Neutrophil (primary cell): Measurements from ENCODE around the gene ELMO3.
A peak's percentile ranks its signal among the peaks of the same experiment; 100 is the strongest.

Source experiments
- H3K27ac ChIP-seq: fragments of 200-600 bp; sonication (generic); 2 replicates; pipeline ENCODE4 v1.5.1; 2016; ENCODE audit warnings: mild to moderate bottlenecking, moderate library complexity
- H3K27me3 ChIP-seq: fragments of 200-600 bp; sonication (generic); 2 replicates; pipeline ENCODE4 v1.6.0; 2016; ENCODE audit warnings: mild to moderate bottlenecking
- H3K36me3 ChIP-seq: fragments of 200-600 bp; sonication (generic); 2 replicates; pipeline ENCODE4 v1.5.1; 2017
- H3K4me1 ChIP-seq, 2 experiments: fragments of 200-600 bp in 1 of 2; sonication (generic) in 1 of 2; 1 replicate in 1 of 2; 2 replicates in 1 of 2; pipeline versions ENCODE4 v1.5.1 to v1.6.1; 2013 to 2016; ENCODE audit warnings: low read depth in 1 of 2, low read length in 1 of 2, mild to moderate bottlenecking in 1 of 2, moderate library complexity in 1 of 2; ENCODE audit not compliant: control insufficient read depth in 1 of 2, insufficient read depth in 1 of 2
- H3K4me3 ChIP-seq, 2 experiments: fragments of 200-600 bp in 1 of 2; sonication (generic) in 1 of 2; 1 replicate in 1 of 2; 2 replicates in 1 of 2; pipeline ENCODE4 v1.5.1; 2013 to 2016; ENCODE audit warnings: low read depth in 1 of 2, low read length in 1 of 2, mild to moderate bottlenecking in 1 of 2, moderate library complexity in 1 of 2
- H3K9me3 ChIP-seq: fragments of 200-600 bp; sonication (generic); 2 replicates; pipeline ENCODE4 v1.5.1; 2016
- CTCF ChIP-seq: fragments of 200-600 bp; sonication (generic); IDR thresholded peaks from 2 replicates; pipeline ENCODE4 v1.5.1; 2016; ENCODE audit warnings: antibody characterized with exemption

The ELMO3 gene

GRCh38 chr16:67228034-67228785 lies 29.3 kb downstream of the ELMO3 start:
- Histone ChIP-seq H3K9me3 (no peaks in the 10 kb centered on the region), H3K27ac (peak overlapping the region; percentile 86), H3K36me3 (peaks cover 43% of the 10 kb centered on the region), H3K4me3 (peak overlapping the region; percentile 65 to 84), H3K4me1 (peaks cover 16 to 17% of the 10 kb centered on the region in 2 experiments), H3K27me3 (no peaks in the 10 kb centered on the region)
- TF ChIP-seq CTCF, result no peak

GRCh38 chr16:67228905-67229304 lies 30.0 kb downstream of the ELMO3 start:
- Histone ChIP-seq H3K27me3 (no peaks in the 10 kb centered on the region), H3K36me3 (peaks cover 50% of the 10 kb centered on the region), H3K9me3 (no peaks in the 10 kb centered on the region), H3K4me1 (peaks cover 16 to 17% of the 10 kb centered on the region in 2 experiments), H3K27ac (no peak overlapping the region), H3K4me3 (no peak overlapping the region)
- no peak for TF ChIP-seq CTCF

- peaks cover 63% of the 10 kb centered on the region for H3K36me3 ChIP-seq
- no peaks in the 10 kb centered on the region for H3K9me3 ChIP-seq
- no peak overlapping the region for H3K27ac ChIP-seq
- no peak for TF ChIP-seq CTCF
- no peaks in the 10 kb centered on the region for H3K27me3 ChIP-seq
- peaks cover 16 to 17% of the 10 kb centered on the region in 2 experiments for H3K4me1 ChIP-seq
- H3K4me3 ChIP-seq, result no peak overlapping the region
Observed at GRCh38 chr16:67229906-67230808, 31.2 kb downstream of the ELMO3 start.

GRCh38 chr16:67230809-67231660 lies 32.1 kb downstream of the ELMO3 start:
- Histone ChIP-seq H3K9me3 (no peaks in the 10 kb centered on the region), H3K4me3 (no peak overlapping the region), H3K27me3 (no peaks in the 10 kb centered on the region), H3K36me3 (peaks cover 72% of the 10 kb centered on the region), H3K4me1 (peaks cover 14 to 15% of the 10 kb centered on the region in 2 experiments), H3K27ac (no peak overlapping the region)
- no peak for TF ChIP-seq CTCF

- Histone ChIP-seq H3K27me3 (no peaks in the 10 kb centered on the region), H3K9me3 (no peaks in the 10 kb centered on the region), H3K4me1 (no peaks in the 10 kb centered on the region), H3K36me3 (peaks cover 93% of the 10 kb centered on the region), H3K27ac (no peak overlapping the region), H3K4me3 (no peak overlapping the region)
- TF ChIP-seq CTCF, result no peak
Observed at GRCh38 chr16:67233596-67233995, 34.7 kb downstream of the ELMO3 start.
